OCI-LY7 (cell line): ENCODE results near the gene EIPR1.

Experiments used
- CTCF ChIP-seq: fragments of 200-600 bp; sonication (generic); conservative IDR thresholded peaks from 2 replicates; pipeline ENCODE4 v1.5.1; 2014; ENCODE audit warnings: mild to moderate bottlenecking, antibody characterized with exemption, low read length, moderate library complexity, mixed read lengths
- EZH2phosphoT487 ChIP-seq: fragments of 200-600 bp; sonication (generic); IDR thresholded peaks from 2 replicates; pipeline ENCODE4 v1.6.1; 2018; ENCODE audit warnings: low read depth, borderline replicate concordance, mild to moderate bottlenecking, mixed run types, antibody characterized with exemption, low read length, moderate library complexity, mixed read lengths

- no peak for TF ChIP-seq CTCF
- TF ChIP-seq EZH2phosphoT487, result no peak
These were observed 234.0 kb downstream of the EIPR1 start for GRCh38 chr2:3143602-3144001.
